Esophagus muscularis mucosa (tissue), 4 donors: Measurements from ENCODE around the gene SEPTIN10. TPM values are rescaled to one million over a fixed set of nuclear protein-coding genes. Genes with fewer than 3 reads are reported as not detected.

ENCODE experiments used
- DNase-seq: peaks from one replicate; pipeline ENCODE4 v3.0.0-alpha.2; 2017; ENCODE audit errors: extremely low spot score
- H3K27ac ChIP-seq, 4 donors: fragments of 200-600 bp; sonication (generic); replicated peaks in 1 of 4; 1 replicate in 3 of 4; 2 replicates in 1 of 4; pipeline ENCODE4 v1.5.1; 2016 to 2019; ENCODE audit warnings: mild to moderate bottlenecking in 1 of 4
- H3K27me3 ChIP-seq, 4 donors: fragments of 200-600 bp; sonication (generic); one replicate each; pipeline versions ENCODE4 v1.5.1 to v1.6.0; 2016 to 2019
- H3K36me3 ChIP-seq, 4 donors: fragments of 200-600 bp; sonication (generic); one replicate each; pipeline ENCODE4 v1.5.1; 2016 to 2019
- H3K4me1 ChIP-seq, 4 donors: fragments of 200-600 bp; sonication (generic); one replicate each; pipeline ENCODE4 v1.5.1; 2016 to 2019
- H3K4me3 ChIP-seq, 4 donors: fragments of 200-600 bp; sonication (generic); 1 replicate in 2 of 4; 2 replicates in 2 of 4; pipeline ENCODE4 v1.5.1; 2016 to 2019; ENCODE audit warnings: mild to moderate bottlenecking in 4 of 4, moderate library complexity in 1 of 4
- H3K9me3 ChIP-seq, 4 donors: fragments of 200-600 bp; sonication (generic); 1 replicate in 3 of 4; 2 replicates in 1 of 4; pipeline ENCODE4 v1.5.1; 2016 to 2019
- EP300 ChIP-seq: sonication (generic); formaldehyde crosslinking; IDR thresholded peaks from one replicate; pipeline ENCODE4 v1.6.1; 2017; ENCODE audit warnings: antibody characterized with exemption
- POLR2A ChIP-seq: fragments of 450-650 bp; IDR thresholded peaks from one replicate; pipeline ENCODE4 v1.6.1; 2017; ENCODE audit warnings: antibody characterized with exemption, moderate library complexity, mild to moderate bottlenecking, low read depth
- POLR2AphosphoS5 ChIP-seq, 2 donors: sonication (generic); formaldehyde crosslinking; IDR thresholded peaks; one replicate each; pipeline ENCODE4 v1.6.1; 2017; ENCODE audit warnings: antibody characterized with exemption in 2 of 2
- WGBS: methylation state at CpG from one replicate; pipeline ENCODE4 v1.1.5; 2018; 5-methylcytosine and 5-hydroxymethylcytosine counted together
- intact Hi-C: fragments of 100-400 bp; cut with DNase I; formaldehyde crosslinking; loops from one replicate; pipeline ENCODE4 v1.15.1; 2023
- total RNA-seq, 4 donors: library from RNA; depleted of rRNA; stranded (reverse); fragments of >200 nt; gene quantifications; one replicate each; pipeline versions ENCODE4 v1.1.0 to v1.2.1, GENCODE V29; 2016
- TF ChIP-seq, protein P1 (sequence below), 3 experiments: fragments of 200-600 bp in 2 of 3; fragments of 450-650 bp in 1 of 3; sonication (generic) in 2 of 3; IDR thresholded peaks; one replicate each; pipeline ENCODE4 v1.5.1; 2017 to 2019; ENCODE audit warnings: antibody characterized with exemption in 3 of 3, mild to moderate bottlenecking in 2 of 3, moderate library complexity in 1 of 3

SEPTIN10 gene
- total RNA-seq, 4 donors from 2014 or later: 133 to 203 (median 159) TPM

DNA sequence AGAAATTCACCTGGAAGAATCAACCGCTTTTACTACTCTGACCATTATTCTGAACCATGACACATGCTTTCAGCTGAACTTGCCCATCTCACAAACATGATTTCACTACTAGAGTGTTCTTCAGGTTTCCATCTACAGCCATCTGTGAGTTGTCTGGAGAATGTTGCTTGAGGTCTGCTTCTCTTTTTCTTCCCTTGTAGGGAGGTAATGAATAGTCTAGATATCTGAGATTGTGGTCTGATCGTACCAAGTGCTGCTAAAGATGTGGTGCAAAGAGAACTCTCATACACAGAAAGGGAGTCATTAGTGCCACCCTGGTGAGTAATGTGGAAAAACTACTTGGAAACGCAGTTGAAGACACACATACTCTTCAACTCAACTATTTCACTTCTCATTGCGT lies 10.6 kb upstream of the SEPTIN10 start:
- Histone ChIP-seq H3K27me3 (no peaks in the 10 kb centered on the region), H3K27ac (no peak overlapping the region), H3K36me3 (no peaks in the 10 kb centered on the region), H3K4me1 (peaks cover 0 to 11% (median 7%) of the 10 kb centered on the region in 4 donors), H3K4me3 (no peak overlapping the region), H3K9me3 (no peaks in the 10 kb centered on the region)
- TF ChIP-seq, protein P1, sequence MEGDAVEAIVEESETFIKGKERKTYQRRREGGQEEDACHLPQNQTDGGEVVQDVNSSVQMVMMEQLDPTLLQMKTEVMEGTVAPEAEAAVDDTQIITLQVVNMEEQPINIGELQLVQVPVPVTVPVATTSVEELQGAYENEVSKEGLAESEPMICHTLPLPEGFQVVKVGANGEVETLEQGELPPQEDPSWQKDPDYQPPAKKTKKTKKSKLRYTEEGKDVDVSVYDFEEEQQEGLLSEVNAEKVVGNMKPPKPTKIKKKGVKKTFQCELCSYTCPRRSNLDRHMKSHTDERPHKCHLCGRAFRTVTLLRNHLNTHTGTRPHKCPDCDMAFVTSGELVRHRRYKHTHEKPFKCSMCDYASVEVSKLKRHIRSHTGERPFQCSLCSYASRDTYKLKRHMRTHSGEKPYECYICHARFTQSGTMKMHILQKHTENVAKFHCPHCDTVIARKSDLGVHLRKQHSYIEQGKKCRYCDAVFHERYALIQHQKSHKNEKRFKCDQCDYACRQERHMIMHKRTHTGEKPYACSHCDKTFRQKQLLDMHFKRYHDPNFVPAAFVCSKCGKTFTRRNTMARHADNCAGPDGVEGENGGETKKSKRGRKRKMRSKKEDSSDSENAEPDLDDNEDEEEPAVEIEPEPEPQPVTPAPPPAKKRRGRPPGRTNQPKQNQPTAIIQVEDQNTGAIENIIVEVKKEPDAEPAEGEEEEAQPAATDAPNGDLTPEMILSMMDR (IDR thresholded peaks at IDR 0.05): no peak
- TF ChIP-seq POLR2AphosphoS5 (IDR thresholded peaks at IDR 0.05): no peak
- intact Hi-C loops: no loop called here
- 87% methylated on average over 4 of the region's 4 CpGs for WGBS
- no peak for DNase-seq

DNA sequence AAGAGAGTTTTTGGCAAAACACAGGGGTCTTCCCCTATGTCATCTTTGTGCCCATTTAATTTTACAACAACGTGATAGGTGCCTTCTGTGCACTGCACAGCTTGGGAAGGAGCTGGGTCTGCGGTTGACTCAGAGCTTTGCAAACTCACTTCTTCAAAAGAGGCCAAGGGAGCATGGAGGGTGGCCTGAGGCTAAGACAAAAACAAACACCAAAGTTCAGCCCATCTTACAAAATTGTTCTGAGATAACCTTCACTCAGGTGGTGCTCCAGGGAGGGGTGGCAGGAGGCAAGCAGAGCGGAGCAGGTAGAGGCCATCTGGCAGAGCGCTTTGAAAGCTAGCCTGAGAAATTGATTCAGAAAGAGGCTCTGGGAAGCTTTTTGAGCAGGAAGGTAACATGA lies 10.2 kb upstream of the SEPTIN10 start:
- no peak overlapping the region for H3K27ac ChIP-seq

DNA sequence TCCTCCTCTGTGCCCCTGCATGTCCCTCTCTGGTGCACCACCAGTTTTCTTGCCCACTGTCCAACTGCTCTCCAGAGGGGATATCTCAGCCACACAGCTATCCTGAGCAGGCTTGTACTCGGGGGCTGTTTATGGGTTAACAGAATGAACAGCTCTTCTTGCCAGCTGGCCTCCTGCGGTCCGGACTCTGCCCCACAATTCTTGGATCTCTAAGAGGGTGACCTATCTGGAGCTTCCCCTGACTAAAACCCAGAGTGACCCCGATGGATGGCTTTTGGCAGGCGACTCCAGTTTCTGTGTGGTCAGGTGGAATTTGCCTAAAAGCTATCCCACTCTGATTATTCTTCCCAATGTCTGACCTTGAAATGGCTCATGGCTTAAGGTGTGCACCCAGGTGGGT lies 9.5 kb upstream of the SEPTIN10 start:
- no peak for TF ChIP-seq EP300
- no peak for TF ChIP-seq POLR2AphosphoS5 (IDR thresholded peaks at IDR 0.05)
- TF ChIP-seq, protein P1 (IDR thresholded peaks at IDR 0.05): no peak
- no peak for TF ChIP-seq POLR2A
- no peak for DNase-seq
- intact Hi-C loops: no loop called here
- WGBS: 73% methylated on average over 3 of the region's 5 CpGs
- Histone ChIP-seq H3K36me3 (no peaks in the 10 kb centered on the region), H3K4me1 (peaks cover 0 to 8% (median 2%) of the 10 kb centered on the region in 4 donors), H3K27ac (no peak overlapping the region), H3K4me3 (no peak overlapping the region), H3K27me3 (no peaks in the 10 kb centered on the region), H3K9me3 (no peaks in the 10 kb centered on the region)

More for the DNA sequence above, 10.2 kb upstream of the SEPTIN10 start:
- WGBS: 89% methylated on average over 4 of the region's 4 CpGs
- H3K36me3 ChIP-seq: no peaks in the 10 kb centered on the region
- TF ChIP-seq EP300: no peak
- TF ChIP-seq, protein P1 (IDR thresholded peaks at IDR 0.05): no peak
- no peak for TF ChIP-seq POLR2A
- no peak for TF ChIP-seq POLR2AphosphoS5 (IDR thresholded peaks at IDR 0.05)
- no peak overlapping the region for H3K4me3 ChIP-seq
- no peaks in the 10 kb centered on the region for H3K9me3 ChIP-seq
- DNase-seq: no peak
- intact Hi-C loops: no loop called here
- H3K4me1 ChIP-seq: peaks cover 0 to 10% (median 6%) of the 10 kb centered on the region in 4 donors
- no peaks in the 10 kb centered on the region for H3K27me3 ChIP-seq

DNA sequence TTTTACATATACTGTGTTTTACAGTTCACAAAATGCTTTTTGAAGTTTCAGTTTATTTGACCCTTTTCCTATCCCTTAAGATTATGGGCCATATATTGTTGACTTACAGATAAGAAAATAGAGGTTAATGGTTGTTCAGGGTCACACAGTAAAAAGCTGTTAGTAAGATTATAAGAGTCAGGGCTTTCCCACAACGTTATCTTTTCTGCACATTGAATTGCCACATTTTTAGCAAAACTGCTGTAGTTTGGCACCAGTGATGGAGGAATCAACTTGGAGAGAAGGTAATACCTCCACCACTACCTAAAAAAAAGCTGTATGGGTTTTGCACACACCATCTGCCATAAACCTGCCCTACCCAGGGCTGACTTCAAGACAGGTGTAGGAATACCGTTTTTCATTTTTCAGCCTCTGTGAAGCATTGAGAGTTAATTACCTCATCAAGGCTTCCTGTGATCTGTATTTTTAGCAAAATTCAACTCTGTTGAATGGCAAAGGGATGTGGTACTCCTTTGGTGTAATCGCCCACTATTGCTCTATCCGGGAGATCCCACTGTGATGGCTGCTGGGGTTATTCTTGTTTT lies 5.4 kb upstream of the SEPTIN10 start:
- DNase-seq: no peak
- no peak overlapping the region for H3K4me3 ChIP-seq
- H3K4me1 ChIP-seq: peaks cover 27 to 42% (median 36%) of the 10 kb centered on the region in 4 donors
- TF ChIP-seq POLR2A (no peak), POLR2AphosphoS5 (IDR thresholded peaks at IDR 0.05) (no peak), EP300 (no peak)
- TF ChIP-seq, protein P1 (IDR thresholded peaks at IDR 0.05): no peak
- H3K9me3 ChIP-seq: no peaks in the 10 kb centered on the region
- no peaks in the 10 kb centered on the region for H3K36me3 ChIP-seq
- H3K27me3 ChIP-seq: no peaks in the 10 kb centered on the region
- 89% methylated on average over 4 of the region's 4 CpGs for WGBS
- intact Hi-C loops: no loop called here
- no peak overlapping the region for H3K27ac ChIP-seq

DNA sequence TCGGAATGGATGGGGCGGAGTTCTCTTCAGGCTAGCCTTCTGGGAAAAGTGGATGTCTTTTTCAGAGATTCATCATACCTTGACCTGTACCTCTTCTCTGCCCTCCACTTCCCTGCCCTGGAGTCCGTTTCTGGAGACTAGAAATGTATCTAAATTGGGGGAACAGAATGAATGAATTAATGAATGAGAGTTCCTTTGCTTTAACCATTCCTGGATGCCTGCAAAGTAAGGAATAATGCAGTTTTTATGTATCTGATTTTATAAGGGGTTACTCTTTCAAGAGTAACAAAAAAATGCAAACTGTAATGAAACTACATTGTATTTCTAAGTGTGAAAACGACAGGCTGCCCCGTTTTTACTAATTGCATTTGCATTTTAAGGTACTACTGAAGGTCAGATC lies 2.4 kb upstream of the SEPTIN10 start:
- H3K4me3 ChIP-seq: peak overlapping the region; percentile 67 to 91 (median 80)
- 55% methylated on average over 5 of the region's 5 CpGs for WGBS
- intact Hi-C loops: no loop called here

More for the DNA sequence above, 2.4 kb upstream of the SEPTIN10 start:
- Histone ChIP-seq H3K4me1 (peaks cover 42 to 57% (median 52%) of the 10 kb centered on the region in 4 donors), H3K9me3 (no peaks in the 10 kb centered on the region), H3K36me3 (no peaks in the 10 kb centered on the region), H3K27ac (peak overlapping the region in 1 of 4 donors; percentile 100), H3K27me3 (no peaks in the 10 kb centered on the region)
- no peak for DNase-seq
- no peak for TF ChIP-seq POLR2A
- no peak for TF ChIP-seq EP300
- TF ChIP-seq, protein P1 (IDR thresholded peaks at IDR 0.05): no peak
- TF ChIP-seq POLR2AphosphoS5 (IDR thresholded peaks at IDR 0.05): no peak
